CD4-positive, CD25-positive, alpha-beta regulatory T cell (primary cell): ENCODE data around the gene RAB1B. TPM values are rescaled to one million over a fixed set of nuclear protein-coding genes. Genes with fewer than 3 reads are reported as not detected.
A peak's percentile ranks its signal among the peaks of the same experiment; 100 is the strongest.

ENCODE experiments used
- ATAC-seq, 2 donors: fragments of 150-1000 bp; cut with Tn5 transposase; one replicate each; pipeline ENCODE4 v1.10.0; 2021; ENCODE audit warnings: low read depth in 2 of 2, moderate number of reproducible peaks in 2 of 2, moderate library complexity in 1 of 2
- DNase-seq, 3 donors: peaks; one replicate each; pipeline versions ENCODE4 v3.0.0 to v3.0.0-alpha.2; 2012 to 2022; ENCODE audit warnings: mixed read lengths in 1 of 3
- H3K27ac ChIP-seq: one replicate; pipeline ENCODE4 v1.7.0; 2013; ENCODE audit warnings: mild to moderate bottlenecking, low read length; ENCODE audit not compliant: insufficient read depth, poor library complexity, severe bottlenecking
- H3K27me3 ChIP-seq: one replicate; pipeline ENCODE4 v1.7.0; 2013; ENCODE audit warnings: low read length; ENCODE audit not compliant: control insufficient read depth, insufficient read depth
- H3K36me3 ChIP-seq: one replicate; pipeline ENCODE4 v1.7.0; 2013; ENCODE audit warnings: mild to moderate bottlenecking, low read length, moderate library complexity; ENCODE audit not compliant: control insufficient read depth, insufficient read depth
- H3K4me1 ChIP-seq: 2 replicates; pipeline ENCODE4 v1.7.0; 2013; ENCODE audit warnings: mild to moderate bottlenecking, low read length; ENCODE audit not compliant: insufficient read depth, control insufficient read depth, poor library complexity, severe bottlenecking
- H3K4me3 ChIP-seq: one replicate; pipeline ENCODE4 v1.7.0; 2013; ENCODE audit warnings: low read depth, mild to moderate bottlenecking, low read length, moderate library complexity
- H3K9me3 ChIP-seq, 2 experiments: 1 replicate in 1 of 2; 2 replicates in 1 of 2; pipeline ENCODE4 v1.7.0; 2013; ENCODE audit warnings: low read length in 2 of 2, mild to moderate bottlenecking in 1 of 2, moderate library complexity in 1 of 2; ENCODE audit not compliant: control insufficient read depth in 2 of 2
- H3K27ac Mint-ChIP-seq, 3 donors: one replicate each; pipeline ENCODE4 v1.8.0; 2020 to 2022; ENCODE audit warnings: mild to moderate bottlenecking in 3 of 3, mixed read lengths in 3 of 3, moderate library complexity in 2 of 3
- H3K27me3 Mint-ChIP-seq: one replicate; pipeline ENCODE4 v1.8.0; 2022; ENCODE audit warnings: mild to moderate bottlenecking, mixed read lengths
- H3K36me3 Mint-ChIP-seq: one replicate; pipeline ENCODE4 v1.8.0; 2020; ENCODE audit warnings: mixed read lengths
- H3K4me1 Mint-ChIP-seq, 4 donors: one replicate each; pipeline ENCODE4 v1.8.0; 2020 to 2022; ENCODE audit warnings: mixed read lengths in 4 of 4, mild to moderate bottlenecking in 1 of 4
- H3K4me3 Mint-ChIP-seq, 4 donors: one replicate each; pipeline ENCODE4 v1.8.0; 2020 to 2022; ENCODE audit warnings: mild to moderate bottlenecking in 4 of 4, mixed read lengths in 4 of 4, moderate library complexity in 3 of 4
- H3K9me3 Mint-ChIP-seq, 7 donors: one replicate each; pipeline ENCODE4 v1.8.0; 2020 to 2022; ENCODE audit warnings: mixed read lengths in 7 of 7, mild to moderate bottlenecking in 3 of 7, moderate library complexity in 2 of 7
- polyA plus RNA-seq, 4 donors: library from polyadenylated mRNA; unstranded; fragments of 300-500 nt; fragmentation: Illumina TruSeq; gene quantifications; one replicate each; pipeline ENCODE4 v1.2.3, GENCODE V29; 2021
- total RNA-seq: library from RNA; stranded (reverse); gene quantifications from one replicate; pipeline ENCODE4 v1.2.3, GENCODE V29; 2022

RAB1B gene
- total and polyA plus RNA-seq, 5 donors from 2014 or later = 13.1 to 79.6 (median 17.0) TPM

DNA sequence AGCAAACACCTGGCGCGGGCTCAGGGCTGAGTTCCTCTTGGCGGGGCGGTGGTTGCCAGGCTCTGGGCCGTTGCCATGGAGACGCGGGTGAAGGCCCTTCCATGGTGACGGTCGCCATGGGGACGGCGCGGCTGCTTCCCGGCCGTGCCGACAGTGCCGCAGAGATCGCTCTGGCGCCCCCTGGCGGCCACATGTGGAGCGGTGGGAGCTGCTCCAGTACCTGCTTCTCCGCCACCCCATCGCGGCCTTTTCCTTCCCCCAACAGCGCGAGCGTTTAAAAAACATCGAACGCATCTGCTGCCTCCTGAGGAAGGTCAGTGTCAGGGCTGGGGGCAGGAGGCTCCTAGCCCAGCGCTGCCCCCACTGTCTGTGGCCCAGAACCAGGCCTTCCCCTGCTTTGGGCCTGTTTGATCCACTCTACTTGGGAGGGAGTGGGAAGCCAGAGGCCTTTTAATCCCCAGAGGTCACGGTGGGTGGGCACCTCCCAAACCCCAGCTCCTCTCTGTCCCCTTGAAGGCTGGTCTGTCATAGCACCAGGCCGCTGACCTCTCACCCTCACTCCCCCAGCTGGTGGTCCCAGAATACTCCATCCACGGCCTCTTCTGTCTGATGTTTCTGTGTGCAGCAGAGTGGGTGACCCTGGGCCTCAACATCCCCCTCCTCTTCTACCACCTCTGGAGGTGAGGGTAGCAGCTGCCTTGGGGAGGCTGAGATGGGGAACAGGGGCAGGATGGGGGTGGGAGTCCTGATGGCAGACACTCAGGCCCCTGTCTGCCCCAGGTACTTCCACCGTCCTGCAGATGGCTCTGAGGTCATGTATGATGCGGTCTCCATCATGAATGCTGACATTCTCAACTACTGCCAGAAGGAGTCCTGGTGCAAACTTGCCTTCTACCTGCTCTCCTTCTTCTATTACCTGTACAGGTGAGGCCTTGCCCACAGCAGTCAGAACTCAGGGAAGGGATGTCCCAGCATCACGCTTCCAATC lies 14.3 kb downstream of the RAB1B start:
- Mint-ChIP-seq H3K36me3 (no peaks in the 10 kb centered on the region), H3K27ac (peak overlapping the region; percentile 76 to 88 (median 77)), H3K9me3 (no peaks in the 10 kb centered on the region), H3K4me3 (peak overlapping the region; percentile 65 to 94 (median 84)), H3K4me1 (peaks cover 0 to 46% (median 17%) of the 10 kb centered on the region in 4 donors), H3K27me3 (peaks cover 5% of the 10 kb centered on the region)
- H3K27me3 ChIP-seq = no peaks in the 10 kb centered on the region
- peaks cover 37% of the 10 kb centered on the region for H3K4me1 ChIP-seq
- DNase-seq (peak; percentile 98 to 100 (median 98)), ATAC-seq (peak; percentile 82 to 85)
- H3K27ac ChIP-seq = peak overlapping the region; percentile 70
- H3K36me3 ChIP-seq = no peaks in the 10 kb centered on the region
- H3K9me3 ChIP-seq = no peaks in the 10 kb centered on the region
- no peak overlapping the region for H3K4me3 ChIP-seq

DNA sequence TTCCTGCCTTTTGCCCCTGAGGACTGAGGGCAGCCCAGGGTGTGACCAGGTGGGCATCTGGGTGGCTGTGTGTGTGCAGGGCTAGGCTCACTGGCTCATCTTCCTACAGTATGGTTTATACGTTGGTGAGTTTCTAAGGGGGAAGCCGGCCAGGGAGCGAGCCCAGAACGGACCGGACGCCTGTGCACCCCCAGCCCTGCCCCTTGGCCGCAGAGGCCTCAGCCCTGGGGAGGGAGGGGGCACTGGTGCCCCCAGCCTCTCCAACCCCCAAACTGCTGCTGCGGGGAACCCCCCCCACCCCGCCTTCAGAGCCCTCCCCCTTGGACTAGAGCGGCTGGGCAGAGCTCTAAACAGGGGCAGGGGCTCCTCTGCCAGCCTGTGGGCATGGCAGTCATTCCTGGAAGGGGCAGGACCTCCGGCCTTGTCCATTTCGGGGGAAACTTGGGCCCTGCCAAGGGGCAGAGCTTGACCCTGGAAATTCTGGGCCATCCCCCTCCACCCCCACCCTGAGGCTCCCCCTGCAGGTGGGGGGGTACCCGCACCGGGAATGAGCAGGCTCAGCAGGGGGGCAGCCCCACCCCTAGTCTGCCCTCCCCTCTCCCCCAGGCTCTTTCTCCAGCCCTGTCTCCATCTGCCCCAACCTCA lies 15.1 kb downstream of the RAB1B start:
- peaks cover 0 to 51% (median 17%) of the 10 kb centered on the region in 4 donors for H3K4me1 Mint-ChIP-seq
- peaks cover 42% of the 10 kb centered on the region for H3K4me1 ChIP-seq
- H3K36me3 Mint-ChIP-seq = no peaks in the 10 kb centered on the region

DNA sequence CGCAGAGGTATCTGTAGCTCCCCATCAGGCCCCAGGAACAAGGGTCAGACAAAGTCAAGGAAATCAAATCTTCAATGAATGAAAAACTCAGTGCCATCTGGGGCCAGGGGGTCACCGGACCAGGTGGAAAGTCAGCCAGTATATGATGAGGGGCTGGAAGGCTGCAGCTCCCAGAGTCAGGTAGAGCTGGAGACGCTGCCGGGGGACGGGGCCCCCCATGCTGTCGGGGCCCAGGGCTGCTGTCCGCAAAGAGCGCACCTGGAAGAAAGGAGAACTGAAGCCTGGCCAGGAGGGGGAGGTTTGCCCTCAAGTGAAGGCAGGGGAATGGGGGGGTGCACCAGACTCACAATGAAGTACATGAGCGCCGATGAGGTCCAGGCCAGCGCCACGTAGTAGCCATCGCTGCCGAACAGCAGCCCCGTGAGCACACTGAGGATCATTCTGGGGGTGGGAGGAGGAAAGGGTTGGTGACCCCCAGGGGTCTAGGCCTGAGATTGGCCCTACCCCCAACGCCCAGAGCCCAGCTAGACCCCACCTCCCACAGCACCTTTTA lies 16.2 kb downstream of the RAB1B start:
- peak overlapping the region in 1 of 4 donors; percentile 12 for H3K4me3 Mint-ChIP-seq
- H3K36me3 Mint-ChIP-seq = no peaks in the 10 kb centered on the region
- H3K27me3 Mint-ChIP-seq = peaks cover 13% of the 10 kb centered on the region
- H3K4me1 Mint-ChIP-seq = peaks cover 5 to 49% (median 22%) of the 10 kb centered on the region in 4 donors
- DNase-seq = no peak
- Histone ChIP-seq H3K9me3 (no peaks in the 10 kb centered on the region), H3K4me3 (no peak overlapping the region), H3K27ac (no peak overlapping the region), H3K27me3 (no peaks in the 10 kb centered on the region), H3K4me1 (peaks cover 40% of the 10 kb centered on the region), H3K36me3 (no peaks in the 10 kb centered on the region)
- no peak for ATAC-seq
- H3K9me3 Mint-ChIP-seq = no peaks in the 10 kb centered on the region
- H3K27ac Mint-ChIP-seq = peak overlapping the region in 1 of 3 donors; percentile 48

More for the DNA sequence above, 15.1 kb downstream of the RAB1B start:
- H3K27ac ChIP-seq = no peak overlapping the region
- H3K27me3 ChIP-seq = no peaks in the 10 kb centered on the region
- no peak for DNase-seq
- H3K4me3 ChIP-seq = no peak overlapping the region
- no peak for ATAC-seq
- Mint-ChIP-seq H3K4me3 (peak overlapping the region in 2 of 4 donors; percentile 47 to 89), H3K27me3 (peaks cover 5% of the 10 kb centered on the region), H3K9me3 (no peaks in the 10 kb centered on the region), H3K27ac (peak overlapping the region in 1 of 3 donors; percentile 46)
- no peaks in the 10 kb centered on the region for H3K9me3 ChIP-seq
- H3K36me3 ChIP-seq = no peaks in the 10 kb centered on the region

DNA sequence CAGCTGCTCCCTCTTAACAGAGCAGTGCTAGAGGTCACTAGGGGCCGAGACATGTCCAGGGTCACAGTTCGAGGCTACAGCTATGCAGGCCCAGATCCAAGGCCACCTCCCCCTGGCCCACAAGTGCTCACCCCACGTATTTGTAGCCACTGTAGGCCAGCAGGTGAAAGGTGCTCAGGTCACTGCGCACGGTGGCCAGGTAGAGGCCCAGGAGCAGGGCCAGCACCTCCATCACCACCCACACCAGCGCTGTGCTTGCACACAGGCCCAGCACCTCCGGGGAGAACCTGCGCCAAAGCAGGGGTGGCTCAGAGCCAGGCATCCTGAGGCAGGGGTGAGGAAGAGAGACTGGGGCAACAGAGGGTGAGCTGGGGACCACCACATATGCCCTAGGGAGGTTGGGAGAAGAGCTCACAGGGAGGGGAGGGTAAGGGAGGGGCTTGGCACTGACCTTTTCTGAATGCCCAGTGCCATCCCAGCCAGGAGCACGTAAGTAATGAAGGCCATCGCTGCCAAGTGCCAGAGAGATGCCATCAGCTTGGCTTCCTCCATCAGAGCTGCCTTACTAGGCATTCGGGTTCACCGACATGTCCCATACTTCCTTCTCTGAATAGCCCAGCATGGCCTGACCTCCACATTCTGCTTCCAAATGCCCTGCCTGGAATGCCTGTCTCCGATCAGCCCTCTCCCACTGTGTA lies 17.0 kb downstream of the RAB1B start:
- no peaks in the 10 kb centered on the region for H3K9me3 ChIP-seq
- H3K4me1 ChIP-seq = peaks cover 46% of the 10 kb centered on the region
- no peak for DNase-seq

DNA sequence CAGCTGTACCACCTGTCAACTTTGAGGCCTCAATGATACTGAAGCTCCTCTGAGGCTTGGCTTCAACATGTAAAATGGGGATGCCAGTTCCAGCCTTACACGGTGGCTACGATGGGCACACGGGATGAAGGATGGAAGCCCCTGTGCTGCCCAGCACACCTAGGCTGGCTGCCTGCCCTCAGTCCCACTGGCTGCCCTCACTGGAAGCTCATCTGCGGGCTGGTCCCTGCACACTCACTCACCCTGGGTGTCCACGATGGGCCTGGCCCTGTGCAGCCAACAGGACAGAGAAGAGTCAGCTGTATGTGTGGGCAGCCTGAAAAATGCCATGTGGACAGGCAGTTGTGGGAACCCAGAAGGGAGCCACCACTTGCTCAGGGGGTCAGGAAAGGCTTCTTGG lies 18.3 kb downstream of the RAB1B start:
- no peak overlapping the region for H3K4me3 ChIP-seq
- Mint-ChIP-seq H3K9me3 (peaks cover 0 to 1% (median 0%) of the 10 kb centered on the region in 7 donors), H3K27me3 (peaks cover 23% of the 10 kb centered on the region), H3K27ac (no peak overlapping the region), H3K4me1 (peaks cover 9 to 54% (median 27%) of the 10 kb centered on the region in 4 donors), H3K4me3 (peak overlapping the region; percentile 39 to 79 (median 76)), H3K36me3 (no peaks in the 10 kb centered on the region)
- no peaks in the 10 kb centered on the region for H3K9me3 ChIP-seq
- H3K4me1 ChIP-seq = peaks cover 47% of the 10 kb centered on the region
- peaks cover 6% of the 10 kb centered on the region for H3K27me3 ChIP-seq
- H3K27ac ChIP-seq = no peak overlapping the region
- ATAC-seq (no peak), DNase-seq (no peak)
- H3K36me3 ChIP-seq = no peaks in the 10 kb centered on the region

More for the DNA sequence above, 17.0 kb downstream of the RAB1B start:
- peaks cover 5 to 56% (median 26%) of the 10 kb centered on the region in 4 donors for H3K4me1 Mint-ChIP-seq
- no peak overlapping the region for H3K4me3 ChIP-seq
- H3K27ac Mint-ChIP-seq = no peak overlapping the region
- peaks cover 20% of the 10 kb centered on the region for H3K27me3 Mint-ChIP-seq
- no peaks in the 10 kb centered on the region for H3K9me3 Mint-ChIP-seq
- no peaks in the 10 kb centered on the region for H3K36me3 Mint-ChIP-seq
- no peaks in the 10 kb centered on the region for H3K27me3 ChIP-seq
- H3K27ac ChIP-seq = no peak overlapping the region
- peak overlapping the region in 2 of 4 donors; percentile 47 to 52 for H3K4me3 Mint-ChIP-seq
- ATAC-seq = no peak
- H3K36me3 ChIP-seq = no peaks in the 10 kb centered on the region

DNA sequence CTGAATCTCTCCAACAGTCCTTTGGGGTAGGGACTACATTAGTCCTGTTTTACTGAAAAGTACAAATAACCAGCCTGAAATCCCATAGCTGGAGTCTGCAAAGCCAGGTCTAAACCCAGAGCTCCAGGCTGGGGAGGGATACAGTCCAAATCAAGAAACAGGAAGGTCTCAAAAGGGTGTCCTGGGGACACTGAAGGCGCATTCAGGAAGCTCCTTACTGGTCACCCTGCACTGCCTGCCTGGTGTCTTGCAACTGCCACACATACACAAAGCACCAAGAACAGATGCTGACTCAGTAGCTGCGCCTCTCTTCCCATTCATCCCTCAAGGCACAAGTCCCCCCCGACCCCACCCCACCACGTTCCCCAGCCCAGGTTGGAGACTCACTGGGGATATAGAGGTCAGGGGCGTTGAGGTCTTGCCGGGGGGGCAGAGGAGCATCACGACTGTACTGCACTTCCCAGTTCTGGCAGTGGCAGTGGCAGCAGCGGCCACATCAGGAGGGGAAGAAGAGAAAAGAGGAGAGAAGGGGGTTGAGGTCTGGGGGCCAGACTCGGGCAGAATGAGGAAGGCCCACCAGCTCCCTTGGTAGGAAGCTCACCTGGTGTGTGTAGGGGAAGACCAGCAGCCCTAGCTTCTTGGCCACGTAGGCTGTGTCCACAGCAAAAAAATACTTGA lies 18.9 kb downstream of the RAB1B start:
- H3K4me1 Mint-ChIP-seq = peaks cover 7 to 50% (median 24%) of the 10 kb centered on the region in 4 donors
- DNase-seq (no peak), ATAC-seq (no peak)
- Histone ChIP-seq H3K4me1 (peaks cover 46% of the 10 kb centered on the region), H3K27ac (no peak overlapping the region), H3K4me3 (no peak overlapping the region), H3K27me3 (peaks cover 6% of the 10 kb centered on the region), H3K9me3 (no peaks in the 10 kb centered on the region), H3K36me3 (no peaks in the 10 kb centered on the region)
- H3K27me3 Mint-ChIP-seq = peaks cover 23% of the 10 kb centered on the region
- H3K36me3 Mint-ChIP-seq = no peaks in the 10 kb centered on the region
- peak overlapping the region; percentile 72 to 79 (median 76) for H3K4me3 Mint-ChIP-seq
- H3K9me3 Mint-ChIP-seq = peaks cover 0 to 1% (median 0%) of the 10 kb centered on the region in 7 donors
- peak overlapping the region in 1 of 3 donors; percentile 76 for H3K27ac Mint-ChIP-seq
